Fibroblast of lung (primary cell): Measurements from ENCODE around the gene MINAR2.

ENCODE experiments used
- CTCF ChIP-seq, 2 donors: IDR thresholded peaks in 1 of 2; conservative IDR thresholded peaks in 1 of 2; 1 replicate in 1 of 2; 2 replicates in 1 of 2; pipeline ENCODE4 v1.5.1; 2011 to 2012; ENCODE audit warnings: low read length in 2 of 2, control low read depth in 1 of 2, inconsistent platforms in 1 of 2, low read depth in 1 of 2, mild to moderate bottlenecking in 1 of 2
- EZH2 ChIP-seq: IDR thresholded peaks from 2 replicates; pipeline ENCODE4 v1.5.1; 2012; ENCODE audit warnings: low read length, control low read depth, mild to moderate bottlenecking; ENCODE audit errors: missing control alignments

- no peak for TF ChIP-seq CTCF (conservative IDR thresholded peaks at IDR 0.05 in 1 of 2, IDR thresholded peaks at IDR 0.05 in 1 of 2; ENCODE audit: low read depth in 1 of 2, low read length in 2 of 2)
- TF ChIP-seq EZH2, result no peak
These were observed 1.9 kb upstream of the MINAR2 start for GRCh38 chr5:129745997-129746396.
